ENCODE data around the gene SHC2.
A peak's percentile ranks its signal among the peaks of the same experiment; 100 is the strongest.
"Not testable (repeated sequence)": the region's sequence is repeated elsewhere in the genome, so short reads cannot be mapped to it uniquely, and the experiment has no call there.

The SHC2 gene

GRCh38 chr19:387777-388176 lies 73.1 kb downstream of the SHC2 start:
- no peak for DNase-seq

GRCh38 chr19:386632-387301 lies 74.1 kb downstream of the SHC2 start:
- not testable (repeated sequence) for DNase-seq

- DNase-seq, result not testable (repeated sequence)
These were observed 74.6 kb downstream of the SHC2 start for GRCh38 chr19:386189-386588.

- DNase-seq, result no peak
These were observed 76.0 kb downstream of the SHC2 start for GRCh38 chr19:384799-385169.

GRCh38 chr19:383922-384798 lies 76.7 kb downstream of the SHC2 start:
- no peak for DNase-seq

- DNase-seq, result no peak
These were observed 77.8 kb downstream of the SHC2 start for GRCh38 chr19:383040-383439.

GRCh38 chr19:382578-382977 lies 78.3 kb downstream of the SHC2 start:
- not testable (repeated sequence) for DNase-seq

GRCh38 chr19:381901-382300 lies 78.9 kb downstream of the SHC2 start:
- not testable (repeated sequence) for DNase-seq

GRCh38 chr19:380618-381219 lies 80.1 kb downstream of the SHC2 start:
- DNase-seq, result not testable (repeated sequence)

GRCh38 chr19:379796-380195 lies 81.0 kb downstream of the SHC2 start:
- DNase-seq, result no peak

GRCh38 chr19:378706-379105 lies 82.1 kb downstream of the SHC2 start:
- no peak for DNase-seq

GRCh38 chr19:377801-378581 lies 82.8 kb downstream of the SHC2 start:
- DNase-seq, result no peak

- DNase-seq, result no peak
These were observed 84.7 kb downstream of the SHC2 start for GRCh38 chr19:376111-376470.

- DNase-seq, result no peak
These were observed 85.3 kb downstream of the SHC2 start for GRCh38 chr19:375395-376110.

- no peak for DNase-seq
These were observed 86.0 kb downstream of the SHC2 start for GRCh38 chr19:374886-375235.

GRCh38 chr19:374183-374885 lies 86.5 kb downstream of the SHC2 start:
- DNase-seq, result no peak

- DNase-seq, result no peak
These were observed 87.2 kb downstream of the SHC2 start for GRCh38 chr19:373391-374182.

- DNase-seq, result peak; percentile 83
These were observed 88.4 kb downstream of the SHC2 start for GRCh38 chr19:372306-372890.

- DNase-seq, result no peak
These were observed 89.2 kb downstream of the SHC2 start for GRCh38 chr19:371501-372168.
